ENCODE results near the gene PLCG1.

The PLCG1 gene

GRCh38 chr20:41196653-41197225 lies 59.4 kb downstream of the PLCG1 start:
- H3K27me3 Mint-ChIP-seq (ENCODE audit: low read depth, poor library complexity) = peaks cover 5% of the 10 kb centered on the region
- no peak for DNase-seq
- no peaks in the 10 kb centered on the region for H3K4me1 Mint-ChIP-seq
- no peak for TF ChIP-seq CTCF (IDR thresholded peaks at IDR 0.05)
- no peak overlapping the region for H3K4me3 Mint-ChIP-seq
- peaks cover 55% of the 10 kb centered on the region for H3K36me3 Mint-ChIP-seq (ENCODE audit: low read depth)
- H3K27ac Mint-ChIP-seq = no peak overlapping the region
- H3K9me3 Mint-ChIP-seq = peaks cover 62% of the 10 kb centered on the region

- no peak overlapping the region for H3K4me3 Mint-ChIP-seq
- no peak overlapping the region for H3K27ac Mint-ChIP-seq
- H3K9me3 Mint-ChIP-seq = peaks cover 58% of the 10 kb centered on the region
- H3K4me1 Mint-ChIP-seq = no peaks in the 10 kb centered on the region
- no peak for DNase-seq
- peaks cover 5% of the 10 kb centered on the region for H3K27me3 Mint-ChIP-seq (ENCODE audit: low read depth, poor library complexity)
- no peak for TF ChIP-seq CTCF (IDR thresholded peaks at IDR 0.05)
- peaks cover 64% of the 10 kb centered on the region for H3K36me3 Mint-ChIP-seq (ENCODE audit: low read depth)
Measured at GRCh38 chr20:41198443-41198842, 61.1 kb downstream of the PLCG1 start.

GRCh38 chr20:41200446-41201202 lies 63.3 kb downstream of the PLCG1 start:
- peaks cover 74% of the 10 kb centered on the region for H3K36me3 Mint-ChIP-seq (ENCODE audit: low read depth)
- no peak overlapping the region for H3K27ac Mint-ChIP-seq
- H3K4me1 Mint-ChIP-seq = no peaks in the 10 kb centered on the region
- H3K9me3 Mint-ChIP-seq = peaks cover 50% of the 10 kb centered on the region
- peaks cover 5% of the 10 kb centered on the region for H3K27me3 Mint-ChIP-seq (ENCODE audit: low read depth, poor library complexity)
- no peak overlapping the region for H3K4me3 Mint-ChIP-seq
- no peak for DNase-seq
- no peak for TF ChIP-seq CTCF (IDR thresholded peaks at IDR 0.05)

- Mint-ChIP-seq H3K4me3 (no peak overlapping the region), H3K4me1 (no peaks in the 10 kb centered on the region), H3K27me3 (ENCODE audit: low read depth, poor library complexity) (peaks cover 2% of the 10 kb centered on the region), H3K27ac (no peak overlapping the region), H3K9me3 (peaks cover 52% of the 10 kb centered on the region), H3K36me3 (ENCODE audit: low read depth) (peaks cover 70% of the 10 kb centered on the region)
- DNase-seq = no peak
- no peak for TF ChIP-seq CTCF (IDR thresholded peaks at IDR 0.05)
Measured at GRCh38 chr20:41201760-41202159, 64.4 kb downstream of the PLCG1 start.

GRCh38 chr20:41202426-41202825 lies 65.1 kb downstream of the PLCG1 start:
- TF ChIP-seq CTCF (IDR thresholded peaks at IDR 0.05) = no peak
- Mint-ChIP-seq H3K9me3 (peaks cover 53% of the 10 kb centered on the region), H3K36me3 (ENCODE audit: low read depth) (peaks cover 68% of the 10 kb centered on the region), H3K27ac (no peak overlapping the region), H3K4me3 (no peak overlapping the region), H3K27me3 (ENCODE audit: low read depth, poor library complexity) (peaks cover 2% of the 10 kb centered on the region), H3K4me1 (no peaks in the 10 kb centered on the region)
- no peak for DNase-seq

GRCh38 chr20:41203660-41204059 lies 66.3 kb downstream of the PLCG1 start:
- Mint-ChIP-seq H3K27ac (no peak overlapping the region), H3K4me3 (no peak overlapping the region), H3K9me3 (peaks cover 50% of the 10 kb centered on the region), H3K4me1 (no peaks in the 10 kb centered on the region), H3K27me3 (ENCODE audit: low read depth, poor library complexity) (peaks cover 5% of the 10 kb centered on the region), H3K36me3 (ENCODE audit: low read depth) (peaks cover 60% of the 10 kb centered on the region)
- TF ChIP-seq CTCF (IDR thresholded peaks at IDR 0.05) = no peak
- DNase-seq = no peak

All from nephron progenitor cell (in vitro differentiated cells).